H9 (cell line): ENCODE measurements around the gene SCN10A. TPM values are rescaled to one million over a fixed set of nuclear protein-coding genes. Genes with fewer than 3 reads are reported as not detected.

Source experiments
- DNase-seq: peaks from one replicate; pipeline ENCODE4 v3.0.0-alpha.2; 2017
- H2AFZ ChIP-seq: one replicate; pipeline ENCODE4 v1.6.1; 2013; ENCODE audit warnings: mild to moderate bottlenecking, low read length, control low read depth, moderate library complexity
- H2AK5ac ChIP-seq: 2 replicates; pipeline ENCODE4 v1.6.1; 2013; ENCODE audit warnings: low read length, control low read depth, mixed read lengths; ENCODE audit not compliant: insufficient read length
- H2BK120ac ChIP-seq: one replicate; pipeline ENCODE4 v1.6.1; 2013; ENCODE audit warnings: low read depth, mild to moderate bottlenecking, low read length, control low read depth, inconsistent platforms; ENCODE audit not compliant: poor library complexity, severe bottlenecking
- H2BK12ac ChIP-seq: 2 replicates; pipeline ENCODE4 v1.6.1; 2013; ENCODE audit warnings: low read length, control low read depth, mixed read lengths, low read depth; ENCODE audit not compliant: insufficient read length
- H2BK15ac ChIP-seq: 2 replicates; pipeline ENCODE4 v1.6.1; 2013; ENCODE audit warnings: low read depth, low read length, control low read depth
- H2BK20ac ChIP-seq: one replicate; pipeline ENCODE4 v1.6.1; 2013; ENCODE audit warnings: low read depth, mild to moderate bottlenecking, low read length, control low read depth, inconsistent platforms; ENCODE audit not compliant: poor library complexity, severe bottlenecking
- H2BK5ac ChIP-seq: 2 replicates; pipeline ENCODE4 v1.6.1; 2013; ENCODE audit warnings: low read length, control low read depth, mixed read lengths; ENCODE audit not compliant: insufficient read length
- H3K14ac ChIP-seq: 2 replicates; pipeline ENCODE4 v1.6.1; 2013; ENCODE audit warnings: low read length, control low read depth; ENCODE audit not compliant: insufficient read depth
- H3K18ac ChIP-seq: 2 replicates; pipeline ENCODE4 v1.6.1; 2013; ENCODE audit warnings: low read depth, mild to moderate bottlenecking, mixed read lengths, low read length, control low read depth; ENCODE audit not compliant: insufficient read length
- H3K23ac ChIP-seq: 2 replicates; pipeline ENCODE4 v1.6.1; 2013; ENCODE audit warnings: low read length, control low read depth, mixed read lengths, low read depth; ENCODE audit not compliant: insufficient read length
- H3K23me2 ChIP-seq: 2 replicates; pipeline ENCODE4 v1.6.1; 2013; ENCODE audit warnings: low read depth, mild to moderate bottlenecking, mixed read lengths, low read length, control low read depth; ENCODE audit not compliant: insufficient read length, poor library complexity, severe bottlenecking
- H3K27ac ChIP-seq: 2 replicates; pipeline ENCODE4 v1.5.1; 2013; ENCODE audit warnings: low read length, control low read depth, mixed read lengths, low read depth; ENCODE audit not compliant: insufficient read length
- H3K27me3 ChIP-seq: 2 replicates; pipeline ENCODE4 v1.6.1; 2013; ENCODE audit warnings: low read length, control low read depth, inconsistent platforms; ENCODE audit not compliant: insufficient read depth
- H3K4ac ChIP-seq: 2 replicates; pipeline ENCODE4 v1.6.1; 2013; ENCODE audit warnings: low read depth, mild to moderate bottlenecking, control low read depth, inconsistent platforms, low read length, moderate library complexity
- H3K4me1 ChIP-seq: 2 replicates; pipeline ENCODE4 v1.6.1; 2013; ENCODE audit warnings: low read length, control low read depth, inconsistent platforms; ENCODE audit not compliant: insufficient read depth
- H3K4me2 ChIP-seq: 2 replicates; pipeline ENCODE4 v1.6.1; 2013; ENCODE audit warnings: low read length, control low read depth, mixed read lengths; ENCODE audit not compliant: insufficient read length, insufficient read depth
- H3K56ac ChIP-seq: 2 replicates; pipeline ENCODE4 v1.6.1; 2013; ENCODE audit warnings: low read depth, mild to moderate bottlenecking, mixed read lengths, low read length, control low read depth; ENCODE audit not compliant: insufficient read length
- H3K79me1 ChIP-seq: 2 replicates; pipeline ENCODE4 v1.6.1; 2013; ENCODE audit warnings: low read depth, mild to moderate bottlenecking, moderate library complexity, low read length, control low read depth, inconsistent platforms; ENCODE audit not compliant: insufficient read depth, poor library complexity, severe bottlenecking
- H3K79me2 ChIP-seq: 2 replicates; pipeline ENCODE4 v1.6.1; 2013; ENCODE audit warnings: low read length, control low read depth, inconsistent platforms; ENCODE audit not compliant: insufficient read depth
- H3K9ac ChIP-seq: 2 replicates; pipeline ENCODE4 v1.6.1; 2013; ENCODE audit warnings: low read length, control low read depth, mixed read lengths; ENCODE audit not compliant: insufficient read length; ENCODE audit errors: extremely low read depth
- H3K9me3 ChIP-seq: one replicate; pipeline ENCODE4 v1.6.1; 2013; ENCODE audit warnings: low read depth, low read length, inconsistent platforms; ENCODE audit not compliant: control insufficient read depth
- H3T11ph ChIP-seq: one replicate; pipeline ENCODE4 v1.6.1; 2013; ENCODE audit warnings: mild to moderate bottlenecking, low read length, control low read depth, inconsistent platforms
- H4K20me1 ChIP-seq: one replicate; pipeline ENCODE4 v1.6.1; 2013; ENCODE audit not compliant: control insufficient read depth, insufficient read length, insufficient read depth
- H4K5ac ChIP-seq: 2 replicates; pipeline ENCODE4 v1.6.1; 2013; ENCODE audit warnings: low read depth, mild to moderate bottlenecking, mixed read lengths, low read length, control low read depth; ENCODE audit not compliant: insufficient read length
- H4K8ac ChIP-seq: replicated peaks from 2 replicates; pipeline ENCODE4 v1.6.1; 2013; ENCODE audit warnings: low read length, control low read depth, mixed read lengths, low read depth; ENCODE audit not compliant: insufficient read length
- H4K91ac ChIP-seq: 2 replicates; pipeline ENCODE4 v1.6.1; 2013; ENCODE audit warnings: low read depth, mild to moderate bottlenecking, moderate library complexity, mixed read lengths, low read length, control low read depth; ENCODE audit not compliant: insufficient read length
- H3K27ac Mint-ChIP-seq, 3 experiments: 2 replicates in 2 of 3; 3 replicates in 1 of 3; pipeline ENCODE4 v1.8.0; 2020 to 2021; ENCODE audit warnings: mixed read lengths in 3 of 3, mild to moderate bottlenecking in 1 of 3, moderate library complexity in 1 of 3
- H3K27me3 Mint-ChIP-seq: 2 replicates; pipeline ENCODE4 v1.8.0; 2021; ENCODE audit warnings: low read depth, mild to moderate bottlenecking, moderate library complexity, mixed read lengths
- H3K36me3 Mint-ChIP-seq, 3 experiments: 2 replicates in 2 of 3; 3 replicates in 1 of 3; pipeline ENCODE4 v1.8.0; 2020 to 2021; ENCODE audit warnings: low read depth in 3 of 3, mixed read lengths in 3 of 3; ENCODE audit not compliant: insufficient read depth in 1 of 3
- H3K4me1 Mint-ChIP-seq, 2 experiments: 2 replicates each; pipeline ENCODE4 v1.8.0; 2020; ENCODE audit warnings: mixed read lengths in 2 of 2
- H3K4me3 Mint-ChIP-seq, 2 experiments: 2 replicates in 1 of 2; 3 replicates in 1 of 2; pipeline ENCODE4 v1.8.0; 2020 to 2021; ENCODE audit warnings: mild to moderate bottlenecking in 2 of 2, mixed read lengths in 2 of 2, moderate library complexity in 1 of 2
- H3K9me3 Mint-ChIP-seq, 2 experiments: 2 replicates in 1 of 2; 3 replicates in 1 of 2; pipeline ENCODE4 v1.8.0; 2020; ENCODE audit warnings: mild to moderate bottlenecking in 2 of 2, mixed read lengths in 2 of 2, moderate library complexity in 1 of 2
- CTCF ChIP-seq: fragments of 200-600 bp; sonication (generic); conservative IDR thresholded peaks from 3 replicates; pipeline ENCODE4 v1.8.0; 2021; ENCODE audit warnings: antibody characterized with exemption, mild to moderate bottlenecking
- WGBS: extraction: QIAGEN DNeasy Blood & Tissue Kit; methylation state at CpG from one replicate; pipeline ENCODE4 v1.1.7; 2013; ENCODE audit warnings: missing lambda C conversion rate, low lambda C conversion rate, mixed read lengths; ENCODE audit not compliant: insufficient read length; ENCODE audit errors: extremely low coverage; 5-methylcytosine and 5-hydroxymethylcytosine counted together
- total RNA-seq: library from RNA; stranded (reverse); gene quantifications from 2 replicates; pipeline ENCODE4 v1.2.1, GENCODE V29; 2021

Gene SCN10A
- total RNA-seq, 1 experiment from 2014 or later, result not detected

GRCh38 chr3:38842266-38842965 lies 26.4 kb upstream of the SCN10A start:
- Histone ChIP-seq H4K91ac (no peak overlapping the region), H3K56ac (no peak overlapping the region), H3T11ph (no peak overlapping the region), H3K4ac (no peak overlapping the region), H2BK12ac (no peak overlapping the region), H3K79me2 (no peaks in the 10 kb centered on the region), H4K20me1 (no peaks in the 10 kb centered on the region), H4K5ac (no peak overlapping the region), H3K9ac (no peak overlapping the region), H3K9me3 (no peaks in the 10 kb centered on the region), H3K79me1 (no peaks in the 10 kb centered on the region), H3K23ac (no peak overlapping the region), H2BK20ac (no peak overlapping the region), H3K27ac (no peak overlapping the region), H2AFZ (no peak overlapping the region), H3K23me2 (no peaks in the 10 kb centered on the region), H3K4me2 (no peak overlapping the region), H3K18ac (no peak overlapping the region), H3K14ac (no peak overlapping the region), H4K8ac (no peak overlapping the region), H2BK5ac (no peak overlapping the region), H2BK15ac (no peak overlapping the region), H3K27me3 (no peaks in the 10 kb centered on the region), H2BK120ac (no peak overlapping the region), H3K4me1 (peaks cover 4% of the 10 kb centered on the region; the same call in 1 of the 2 replicates), H2AK5ac (no peak overlapping the region)
- H3K9me3 Mint-ChIP-seq, result no peaks in the 10 kb centered on the region
- H3K27me3 Mint-ChIP-seq, result no peaks in the 10 kb centered on the region; the same call in 1 of the 2 replicates
- DNase-seq, result no peak
- no peak overlapping the region for H3K27ac Mint-ChIP-seq
- peaks cover 0 to 2% of the 10 kb centered on the region in 2 experiments; a peak in 2 of 4 replicates for H3K4me1 Mint-ChIP-seq
- WGBS, result no CpG with 5 or more reads among the region's 4 CpGs
- no peak overlapping the region for H3K4me3 Mint-ChIP-seq
- H3K36me3 Mint-ChIP-seq, result no peaks in the 10 kb centered on the region
- no peak for TF ChIP-seq CTCF
